Measurements from ENCODE around the gene KCNQ1. TPM values are rescaled to one million over a fixed set of nuclear protein-coding genes. Genes with fewer than 3 reads are reported as not detected.

Gene KCNQ1
- total and polyA plus RNA-seq, 9 of the 15 experiments (the other 6 are each of a cell fraction or from before 2014, with no cell fraction given), result 0.44 TPM; not detected in 8

GRCh38 chr11:2701230-2701629, 256.4 kb downstream of the KCNQ1 start:
- H3K4me3 ChIP-seq, result no peak overlapping the region
- H3K36me3 ChIP-seq (ENCODE audit: control insufficient read depth, insufficient read depth, low read length), result peaks cover 6% of the 10 kb centered on the region; the same call in 1 of the 3 replicates
- H2AFZ ChIP-seq (ENCODE audit: low read depth, low read length), result peak overlapping the region; percentile 90
- no peaks in the 10 kb centered on the region; the same call in 1 of the 2 replicates for H3K9me3 ChIP-seq (replicated peaks; ENCODE audit: control insufficient read depth, insufficient read depth, low read depth, low read length)
- H3K9me1 ChIP-seq (ENCODE audit: control insufficient read depth, insufficient read depth, low read length), result no peaks in the 10 kb centered on the region
- ChIA-PET POLR2A (interaction anchor here (0.7 to 2.6 kb wide), 5 partner anchors 9 to 14 kb away, joined by 3 to 14 read pairs (median 4); no protein-coding TSS in a partner anchor), CTCF (ENCODE audit: low intra/inter-chr PET ratio) (interaction anchor here (0.6 kb wide), 1 partner anchor 481 kb away, joined by 3 read pairs; no protein-coding TSS in a partner anchor)
- ATAC-seq, result no peak
- in situ Hi-C loops (cut with MboI) (no loop called here), intact Hi-C loops (cut with micrococcal nuclease) (no loop called here)
- H3K4me2 ChIP-seq (ENCODE audit: insufficient read depth, low read length), result peak overlapping the region; percentile 80
- FAIRE-seq, result no peak
- H3K27ac ChIP-seq (ENCODE audit: extremely low read depth, low read depth, low read length), result peak overlapping the region; percentile 92
- DNase-seq (ENCODE audit: extremely low read depth in 1 of 4, low spot score in 3 of 4), result no peak
- TF ChIP-seq TEAD2 (tag; IDR thresholded peaks at IDR 0.05) (no peak), HNRNPLL (IDR thresholded peaks at IDR 0.05; ENCODE audit: low read depth, low read length, poor library complexity, severe bottlenecking) (no peak), EHMT2 (IDR thresholded peaks at IDR 0.05) (no peak), FOXP1 (CRISPR knock-in tag; IDR thresholded peaks at IDR 0.05) (no peak), SMAD2 (IDR thresholded peaks at IDR 0.05; ENCODE audit: low read depth, low read length) (no peak), STAT6 (CRISPR knock-in tag; IDR thresholded peaks at IDR 0.05) (no peak), GABPB2 (CRISPR knock-in tag; conservative IDR thresholded peaks at IDR 0.05) (no peak), KLF1 (tag; IDR thresholded peaks at IDR 0.05) (no peak), NR2C2 (CRISPR knock-in tag; IDR thresholded peaks at IDR 0.05) (no peak), NR2C2 (tag; IDR thresholded peaks at IDR 0.05) (no peak), GATAD2A (IDR thresholded peaks at IDR 0.05) (no peak), NONO (IDR thresholded peaks at IDR 0.05; ENCODE audit: low read depth in 2 of 2, low read length in 1 of 2) (no peak), FOXP4 (CRISPR knock-in tag; IDR thresholded peaks at IDR 0.05; ENCODE audit: borderline replicate concordance) (no peak), POLR2H (tag; IDR thresholded peaks at IDR 0.05; ENCODE audit: low read depth) (no peak), ZNF398 (CRISPR knock-in tag; IDR thresholded peaks at IDR 0.05) (no peak)
- peaks cover 39% of the 10 kb centered on the region for H3K79me2 ChIP-seq (ENCODE audit: control insufficient read depth, insufficient read depth, low read length)
- peaks cover 22% of the 10 kb centered on the region for H4K20me1 ChIP-seq (replicated peaks; ENCODE audit: control insufficient read depth, insufficient read depth, low read length)
- H3K27me3 ChIP-seq (ENCODE audit: control insufficient read depth in 2 of 2, insufficient read depth in 2 of 2, low read length in 2 of 2), result no peaks in the 10 kb centered on the region
- TSS peak; percentile 64 for BruUV-seq (replicated peaks)
- peaks cover 19 to 47% of the 10 kb centered on the region in 2 experiments; a peak in 4 of 5 replicates for H3K4me1 ChIP-seq (replicated peaks in 1 of 2; ENCODE audit: control insufficient read depth in 2 of 2, insufficient read depth in 2 of 2, low read length in 2 of 2)
- 57% methylated on average over 6 of the region's 7 CpGs for WGBS (ENCODE audit: insufficient coverage, low coverage, missing lambda C conversion rate)
- H3K9ac ChIP-seq (ENCODE audit: insufficient read depth in 1 of 2, low read depth in 2 of 2, low read length in 2 of 2), result peak overlapping the region; percentile 92 to 93
